MM.1S (cell line): ENCODE results near the gene ATP6V0A1.
A peak's percentile ranks its signal among the peaks of the same experiment; 100 is the strongest.

Experiments
- DNase-seq: peaks from one replicate; pipeline ENCODE4 v3.0.0-alpha.2; 2015
- H2AFZ ChIP-seq: fragments of 300-600 bp; sonication (generic); 2 replicates; pipeline ENCODE4 v1.6.0; 2016; ENCODE audit warnings: antibody characterized with exemption, low read length
- H3F3A ChIP-seq: fragments of 300-600 bp; sonication (generic); 2 replicates; pipeline ENCODE4 v1.6.1; 2016; ENCODE audit warnings: mild to moderate bottlenecking, antibody characterized with exemption, low read length, moderate library complexity, mixed read lengths; ENCODE audit not compliant: insufficient read depth
- H3K27ac ChIP-seq: fragments of 300-600 bp; sonication (generic); 2 replicates; pipeline ENCODE4 v1.5.1; 2016; ENCODE audit warnings: mild to moderate bottlenecking, low read length
- H3K27me3 ChIP-seq: fragments of 300-600 bp; sonication (generic); replicated peaks from 2 replicates; pipeline ENCODE4 v1.6.0; 2016; ENCODE audit warnings: low read length; ENCODE audit not compliant: insufficient read depth
- H3K36me3 ChIP-seq: fragments of 300-600 bp; sonication (generic); replicated peaks from 2 replicates; pipeline ENCODE4 v1.6.1; 2016; ENCODE audit warnings: mild to moderate bottlenecking, low read length, mixed read lengths; ENCODE audit not compliant: insufficient read depth
- H3K4me1 ChIP-seq: fragments of 300-600 bp; sonication (generic); 2 replicates; pipeline ENCODE4 v1.6.1; 2016; ENCODE audit warnings: low read length, mixed read lengths
- H3K4me2 ChIP-seq: fragments of 300-600 bp; sonication (generic); 2 replicates; pipeline ENCODE4 v1.6.0; 2016; ENCODE audit warnings: low read depth, low read length
- H3K4me3 ChIP-seq: fragments of 300-600 bp; sonication (generic); 2 replicates; pipeline ENCODE4 v1.5.1; 2016; ENCODE audit warnings: low read length, mixed read lengths
- H3K79me2 ChIP-seq: fragments of 300-600 bp; sonication (generic); 2 replicates; pipeline ENCODE4 v1.6.1; 2016; ENCODE audit warnings: mixed run types, low read length, mixed read lengths
- H3K9ac ChIP-seq: fragments of 300-600 bp; sonication (generic); 2 replicates; pipeline ENCODE4 v1.6.1; 2016; ENCODE audit warnings: low read length, mixed read lengths
- H3K9me2 ChIP-seq: fragments of 300-600 bp; sonication (generic); replicated peaks from 2 replicates; pipeline ENCODE4 v1.6.1; 2016; ENCODE audit warnings: mild to moderate bottlenecking, low read length, mixed read lengths; ENCODE audit not compliant: insufficient read depth
- H3K9me3 ChIP-seq: fragments of 300-600 bp; sonication (generic); replicated peaks from 2 replicates; pipeline ENCODE4 v1.6.1; 2016; ENCODE audit warnings: mild to moderate bottlenecking, low read length, mixed read lengths; ENCODE audit not compliant: insufficient read depth
- H4K20me1 ChIP-seq: fragments of 300-600 bp; sonication (generic); 2 replicates; pipeline ENCODE4 v1.6.1; 2016; ENCODE audit warnings: mild to moderate bottlenecking, low read length, moderate library complexity, mixed read lengths; ENCODE audit not compliant: insufficient read depth
- CTCF ChIP-seq: fragments of 300-600 bp; sonication (generic); IDR thresholded peaks from 2 replicates; pipeline ENCODE4 v1.5.1; 2016; ENCODE audit warnings: antibody characterized with exemption, low read length, mixed read lengths
- EZH2 ChIP-seq: fragments of 300-600 bp; sonication (generic); optimal IDR thresholded peaks from 2 replicates; pipeline ENCODE3; 2017; ENCODE audit warnings: low read depth, mild to moderate bottlenecking, antibody characterized with exemption, low read length, mixed read lengths
- EZH2phosphoT487 ChIP-seq: fragments of 300-600 bp; sonication (generic); IDR thresholded peaks from 2 replicates; pipeline ENCODE4 v1.6.1; 2018; ENCODE audit warnings: antibody characterized with exemption, low read length

ATP6V0A1 gene

GRCh38 chr17:42559075-42559474, 100.4 kb downstream of the ATP6V0A1 start:
- TF ChIP-seq EZH2 (no peak), EZH2phosphoT487 (no peak), CTCF (no peak)
- H3K4me3 ChIP-seq = no peak overlapping the region
- no peak overlapping the region for H3K27ac ChIP-seq
- no peak overlapping the region for H3K4me2 ChIP-seq
- H2AFZ ChIP-seq = no peak overlapping the region
- H3K9me2 ChIP-seq = no peaks in the 10 kb centered on the region
- no peaks in the 10 kb centered on the region for H3K36me3 ChIP-seq
- peaks cover 10% of the 10 kb centered on the region for H3K4me1 ChIP-seq
- peaks cover 7% of the 10 kb centered on the region; the same call in 1 of the 2 replicates for H3F3A ChIP-seq
- DNase-seq = no peak
- peaks cover 31% of the 10 kb centered on the region for H3K79me2 ChIP-seq
- H3K9me3 ChIP-seq = no peaks in the 10 kb centered on the region
- H3K27me3 ChIP-seq = no peaks in the 10 kb centered on the region
- no peak overlapping the region for H3K9ac ChIP-seq
- H4K20me1 ChIP-seq = no peaks in the 10 kb centered on the region

GRCh38 chr17:42560246-42560645, 101.6 kb downstream of the ATP6V0A1 start:
- Histone ChIP-seq H3K9me2 (no peaks in the 10 kb centered on the region), H3K4me1 (peaks cover 10% of the 10 kb centered on the region), H3K4me2 (no peak overlapping the region), H3K9ac (no peak overlapping the region), H3K4me3 (no peak overlapping the region), H3F3A (peaks cover 7% of the 10 kb centered on the region; the same call in 1 of the 2 replicates), H4K20me1 (no peaks in the 10 kb centered on the region), H2AFZ (no peak overlapping the region), H3K27ac (no peak overlapping the region), H3K36me3 (no peaks in the 10 kb centered on the region), H3K9me3 (no peaks in the 10 kb centered on the region), H3K27me3 (no peaks in the 10 kb centered on the region), H3K79me2 (peaks cover 30% of the 10 kb centered on the region)
- DNase-seq = no peak
- TF ChIP-seq CTCF = no peak
- no peak for TF ChIP-seq EZH2phosphoT487
- no peak for TF ChIP-seq EZH2

DNA sequence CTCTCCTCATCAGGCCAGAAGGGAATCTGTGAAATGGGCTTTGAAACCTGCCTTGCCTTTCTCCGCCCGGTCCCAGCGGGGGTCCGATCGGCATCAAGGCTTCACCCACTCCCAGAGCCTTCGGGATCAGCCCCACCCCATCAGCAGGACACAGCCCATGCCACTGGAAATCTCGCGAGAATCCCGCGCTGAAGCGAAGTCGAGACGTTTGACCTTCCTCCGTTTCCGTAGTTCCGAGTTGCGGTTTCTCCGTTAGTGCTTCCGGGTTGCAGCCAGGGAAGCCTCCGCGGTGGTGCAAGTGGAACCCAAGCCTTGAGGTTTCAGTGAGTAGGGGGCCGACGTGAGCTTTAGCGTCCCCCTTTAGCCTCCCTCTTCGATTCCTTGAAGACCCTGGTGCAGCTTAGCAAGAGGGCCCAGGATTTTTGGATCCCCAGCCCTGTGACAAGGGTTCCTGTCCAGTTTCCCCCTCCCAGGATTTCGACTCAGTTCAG, 103.3 kb downstream of the ATP6V0A1 start, which contains the start of gene COASY:
Gene COASY, plus strand, starts transcription at position 252 of the 491 bp plus-strand sequence. CDS start 475 bp downstream, outside the sequence.
- no peaks in the 10 kb centered on the region for H4K20me1 ChIP-seq
- peak within 1 kb of the TSS; percentile 90 for H3K4me2 ChIP-seq
- H3K27me3 ChIP-seq = no peaks in the 10 kb centered on the region
- peak within 1 kb of the TSS; percentile 91 for H3K9ac ChIP-seq
- no peaks in the 10 kb centered on the region for H3K9me2 ChIP-seq
- peaks cover 17% of the 10 kb centered on the region for H3K4me1 ChIP-seq
- peak within 1 kb of the TSS; percentile 66 for H2AFZ ChIP-seq
- peak; percentile 98 for DNase-seq
- peak within 1 kb of the TSS; percentile 93 for H3K4me3 ChIP-seq
- peak within 1 kb of the TSS; percentile 58; the same call in 1 of the 2 replicates for H3K27ac ChIP-seq
- TF ChIP-seq EZH2phosphoT487 (no peak), EZH2 (no peak), CTCF (no peak)
- no peaks in the 10 kb centered on the region for H3K9me3 ChIP-seq
- H3F3A ChIP-seq = peaks cover 13% of the 10 kb centered on the region; the same call in 1 of the 2 replicates
- H3K79me2 ChIP-seq = peaks cover 36% of the 10 kb centered on the region
- no peaks in the 10 kb centered on the region for H3K36me3 ChIP-seq
